NOMO-1 treated with DMSO at 0.1 percent for 48 hours (cell line): ENCODE results near the gene NUF2.
"Not testable (repeated sequence)": the region's sequence is repeated elsewhere in the genome, so short reads cannot be mapped to it uniquely, and the experiment has no call there.

Source experiments
- DNase-seq: peaks from one replicate; lab custom pipeline; 2025; ENCODE audit not compliant: unreplicated experiment; lab: John Stamatoyannopoulos, UW

The NUF2 gene

GRCh38 chr1:163331116-163331515, 9.4 kb downstream of the NUF2 start:
- DNase-seq, result no peak

- no peak for DNase-seq
Observed at GRCh38 chr1:163335216-163335615, 13.5 kb downstream of the NUF2 start.

GRCh38 chr1:163337631-163338030, 15.9 kb downstream of the NUF2 start:
- no peak for DNase-seq

GRCh38 chr1:163346326-163346870, 24.6 kb downstream of the NUF2 start:
- DNase-seq, result no peak

GRCh38 chr1:163347106-163347505, 25.4 kb downstream of the NUF2 start:
- no peak for DNase-seq

GRCh38 chr1:163351912-163352311, 30.2 kb downstream of the NUF2 start:
- no peak for DNase-seq

GRCh38 chr1:163357378-163357777, 35.6 kb downstream of the NUF2 start:
- no peak for DNase-seq

GRCh38 chr1:163358172-163358571, 36.4 kb downstream of the NUF2 start:
- not testable (repeated sequence) for DNase-seq

GRCh38 chr1:163361123-163361934, 39.6 kb downstream of the NUF2 start:
- DNase-seq, result no peak

GRCh38 chr1:163365186-163365585, 43.4 kb downstream of the NUF2 start:
- DNase-seq, result no peak

GRCh38 chr1:163366555-163366954, 44.8 kb downstream of the NUF2 start:
- no peak for DNase-seq

- no peak for DNase-seq
Observed at GRCh38 chr1:163367721-163368120, 46.0 kb downstream of the NUF2 start.

GRCh38 chr1:163372576-163372975, 50.8 kb downstream of the NUF2 start:
- no peak for DNase-seq

GRCh38 chr1:163378554-163378953, 56.8 kb downstream of the NUF2 start:
- no peak for DNase-seq

- no peak for DNase-seq
Observed at GRCh38 chr1:163379801-163380200, 58.0 kb downstream of the NUF2 start.

GRCh38 chr1:163381487-163382184, 59.9 kb downstream of the NUF2 start:
- no peak for DNase-seq

- DNase-seq, result no peak
Observed at GRCh38 chr1:163382395-163382794, 60.6 kb downstream of the NUF2 start.

- DNase-seq, result no peak
Observed at GRCh38 chr1:163387146-163387545, 65.4 kb downstream of the NUF2 start.

- DNase-seq, result no peak
Observed at GRCh38 chr1:163388970-163389369, 67.2 kb downstream of the NUF2 start.

- peak; percentile 2 for DNase-seq
Observed at GRCh38 chr1:163395790-163396189, 74.0 kb downstream of the NUF2 start.

- DNase-seq, result no peak
Observed at GRCh38 chr1:163397451-163398200, 75.9 kb downstream of the NUF2 start.
